GM13977 (cell line): Measurements from ENCODE around the gene ZNF609.
A peak's percentile ranks its signal among the peaks of the same experiment; 100 is the strongest.

Experiments used
- DNase-seq: peaks from one replicate; pipeline ENCODE4 v3.0.0; 2012; ENCODE audit warnings: low spot score
- CTCF ChIP-seq: IDR thresholded peaks from 2 replicates; pipeline ENCODE4 v1.5.1; 2012; ENCODE audit warnings: mild to moderate bottlenecking, control low read depth; ENCODE audit not compliant: insufficient read depth; ENCODE audit errors: extremely low read depth, missing control alignments
- in situ Hi-C: fragments of 300-500 bp; cut with MboI; formaldehyde crosslinking; loops from one replicate; pipeline ENCODE4 v1.12.0; 2022; ENCODE audit warnings: low sequenced_read_pairs, low pct_unique_long_range_greater_than_20kb, mixed read lengths, inconsistent platforms; ENCODE audit not compliant: unreplicated experiment

The ZNF609 gene

GRCh38 chr15:64460206-64460723 is at the start of gene ZNF609:
Gene ZNF609 (plus strand): TSS chr15:64460578. CDS start chr15:64499420, 38,842 bp downstream.
- TF ChIP-seq CTCF: peak; percentile 19
- DNase-seq: peak; percentile 89
- in situ Hi-C loops: no loop called here

GRCh38 chr15:64412216-64412615 is 48.2 kb upstream of the ZNF609 start:
- no peak for DNase-seq
- in situ Hi-C loops: no loop called here
- no peak for TF ChIP-seq CTCF

- DNase-seq: no peak
- in situ Hi-C loops: no loop called here
- no peak for TF ChIP-seq CTCF
Measured at GRCh38 chr15:64422697-64423096, 37.7 kb upstream of the ZNF609 start.

GRCh38 chr15:64423970-64424369 is 36.4 kb upstream of the ZNF609 start:
- peak; percentile 35 for DNase-seq
- no peak for TF ChIP-seq CTCF
- in situ Hi-C loops: no loop called here

GRCh38 chr15:64425221-64425620 is 35.2 kb upstream of the ZNF609 start:
- TF ChIP-seq CTCF: no peak
- in situ Hi-C loops: loop anchor here (25.0 kb wide), 1 partner anchor 237 kb away; no protein-coding TSS in a partner anchor
- no peak for DNase-seq

GRCh38 chr15:64426845-64427465 is 33.4 kb upstream of the ZNF609 start:
- DNase-seq: no peak
- in situ Hi-C loops: loop anchor here (25.0 kb wide), 1 partner anchor 235 kb away; no protein-coding TSS in a partner anchor
- TF ChIP-seq CTCF: peak; percentile 35
